HepG2 (cell line): ENCODE measurements around the gene CAVIN1. TPM values are rescaled to one million over a fixed set of nuclear protein-coding genes. Genes with fewer than 3 reads are reported as not detected.

Experiments
- ARID4A ChIP-seq: sonication (generic); formaldehyde crosslinking; IDR thresholded peaks from 2 replicates; pipeline ENCODE4 v1.5.0; 2020; ENCODE audit warnings: mild to moderate bottlenecking, missing genetic modification reagents, borderline replicate concordance
- DMTF1 ChIP-seq: sonication (generic); formaldehyde crosslinking; IDR thresholded peaks from 2 replicates; pipeline ENCODE4 v1.4.0; 2020; ENCODE audit warnings: mild to moderate bottlenecking, missing genetic modification reagents
- FOXP1 ChIP-seq, 2 experiments: fragments of 450-650 bp in 1 of 2; IDR thresholded peaks; 2 replicates each; pipeline ENCODE4 v1.6.1; 2017 to 2018; ENCODE audit warnings: antibody characterized with exemption in 1 of 2
- POLR2AphosphoS5 ChIP-seq: IDR thresholded peaks from 2 replicates; pipeline ENCODE4 v1.6.1; 2012; ENCODE audit warnings: low read depth, low read length
- U2AF2 ChIP-seq: fragments of 200-400 bp; formaldehyde crosslinking; IDR thresholded peaks from 2 replicates; pipeline ENCODE4 v1.6.1; 2017; ENCODE audit warnings: low read depth, mild to moderate bottlenecking, low read length
- polyA plus RNA-seq, 8 experiments: library from polyadenylated mRNA; depleted of rRNA in 3 of 8; stranded (reverse) in 7 of 8; unstranded in 1 of 8; fragments of >200 nt; fragmentation: Illumina TruSeq in 4 of 8; extraction: Trizol in 4 of 8; gene quantifications; 2 replicates each; pipeline versions ENCODE4 v1.2.1 to v1.2.3, GENCODE V29; 2011 to 2016; ENCODE audit warnings: low read depth in 4 of 8, missing spikeins in 1 of 8, mixed read lengths in 1 of 8; ENCODE audit not compliant: insufficient read depth in 1 of 8
- total RNA-seq, 5 experiments: library from RNA; depleted of rRNA; stranded (reverse); fragments of >200 nt; fragmentation: Illumina TruSeq; extraction: Trizol; gene quantifications; 2 replicates each; pipeline ENCODE4 v1.2.3, GENCODE V29; 2016; ENCODE audit warnings: low read depth in 1 of 5

The CAVIN1 gene
- total and polyA plus RNA-seq, 2 of the 13 experiments (the other 11 are each of a cell fraction or from before 2014, with no cell fraction given): 15.9 to 25.5 TPM

- TF ChIP-seq FOXP1 (IDR thresholded peaks at IDR 0.05): no peak
- no peak for TF ChIP-seq FOXP1 (CRISPR knock-in tag; IDR thresholded peaks at IDR 0.05)
- no peak for TF ChIP-seq POLR2AphosphoS5
- no peak for TF ChIP-seq ARID4A
- no peak for TF ChIP-seq DMTF1
- TF ChIP-seq U2AF2: no peak
Measured at GRCh38 chr17:42409523-42410318, 13.3 kb downstream of the CAVIN1 start (continued).
